Measurements from ENCODE around the gene PRKAG2.

PRKAG2 gene

GRCh38 chr7:151900986-151901621 is 24.2 kb upstream of the PRKAG2 start:
- no peak for FAIRE-seq

GRCh38 chr7:151900591-151900985 is 23.7 kb upstream of the PRKAG2 start:
- FAIRE-seq (no peak), DNase-seq (ENCODE audit: insufficient read length, low spot score) (no peak)

More at GRCh38 chr7:151900986-151901621, 24.2 kb upstream of the PRKAG2 start:
- no peak for DNase-seq (ENCODE audit: insufficient read length, low spot score)

DNA sequence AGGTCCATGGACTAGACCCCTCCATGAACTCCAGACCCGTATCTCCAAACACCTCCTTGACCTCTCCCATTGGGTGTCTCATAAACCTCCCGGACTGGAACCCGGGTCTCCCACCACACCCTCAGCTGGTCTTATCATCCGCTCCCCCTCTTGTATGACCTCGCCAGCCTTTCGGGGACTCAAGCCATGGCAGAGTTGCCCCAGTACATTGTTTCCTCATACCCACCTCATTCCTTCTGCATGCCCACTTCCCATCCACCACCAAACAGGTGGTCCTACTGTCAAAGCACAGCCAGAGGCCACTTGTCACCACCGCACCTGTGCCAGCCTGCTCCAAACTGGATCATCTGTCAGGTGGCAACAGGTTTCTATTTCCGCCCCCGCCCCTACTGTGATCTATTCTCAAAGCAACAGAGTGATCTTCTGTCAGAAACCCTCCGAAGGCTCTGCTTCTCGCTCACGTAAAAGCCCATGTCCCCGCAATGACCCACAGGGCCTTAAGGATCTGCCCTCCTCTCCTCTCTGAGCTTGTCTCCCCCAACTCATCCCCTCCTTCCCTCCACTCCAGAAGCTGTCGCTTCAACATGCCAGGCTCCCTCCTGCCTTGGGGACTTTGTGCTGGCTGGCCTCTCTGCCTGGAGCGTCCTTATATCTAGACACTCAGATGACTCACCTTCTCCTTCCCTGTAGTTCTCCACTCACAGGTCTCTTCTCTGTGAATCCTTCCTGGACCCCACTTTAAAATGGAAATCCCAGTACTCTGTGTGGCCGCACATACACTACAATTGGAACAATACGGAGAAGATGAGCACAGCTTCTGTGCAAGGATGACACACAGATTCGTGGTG is 22.8 kb upstream of the PRKAG2 start:
- DNase-seq (ENCODE audit: insufficient read length, low spot score), result no peak
- no peak for FAIRE-seq

- DNase-seq (ENCODE audit: insufficient read length, low spot score), result no peak
- no peak for FAIRE-seq
Measured at GRCh38 chr7:151897951-151898686, 21.2 kb upstream of the PRKAG2 start.

GRCh38 chr7:151897161-151897731 is 20.3 kb upstream of the PRKAG2 start:
- DNase-seq (ENCODE audit: insufficient read length, low spot score) (no peak), FAIRE-seq (no peak)

GRCh38 chr7:151896486-151896885 is 19.6 kb upstream of the PRKAG2 start:
- FAIRE-seq, result no peak

GRCh38 chr7:151896086-151896485 is 19.2 kb upstream of the PRKAG2 start:
- DNase-seq (ENCODE audit: insufficient read length, low spot score) (no peak), FAIRE-seq (no peak)

More at GRCh38 chr7:151896486-151896885, 19.6 kb upstream of the PRKAG2 start:
- no peak for DNase-seq (ENCODE audit: insufficient read length, low spot score)

- FAIRE-seq (no peak), DNase-seq (ENCODE audit: insufficient read length, low spot score) (no peak)
Measured at GRCh38 chr7:151895631-151896031, 18.7 kb upstream of the PRKAG2 start.

GRCh38 chr7:151895008-151895630 is 18.2 kb upstream of the PRKAG2 start:
- no peak for DNase-seq (ENCODE audit: insufficient read length, low spot score)
- no peak for FAIRE-seq

GRCh38 chr7:151894111-151895007 is 17.4 kb upstream of the PRKAG2 start:
- no peak for DNase-seq (ENCODE audit: insufficient read length, low spot score)
- no peak for FAIRE-seq

DNA sequence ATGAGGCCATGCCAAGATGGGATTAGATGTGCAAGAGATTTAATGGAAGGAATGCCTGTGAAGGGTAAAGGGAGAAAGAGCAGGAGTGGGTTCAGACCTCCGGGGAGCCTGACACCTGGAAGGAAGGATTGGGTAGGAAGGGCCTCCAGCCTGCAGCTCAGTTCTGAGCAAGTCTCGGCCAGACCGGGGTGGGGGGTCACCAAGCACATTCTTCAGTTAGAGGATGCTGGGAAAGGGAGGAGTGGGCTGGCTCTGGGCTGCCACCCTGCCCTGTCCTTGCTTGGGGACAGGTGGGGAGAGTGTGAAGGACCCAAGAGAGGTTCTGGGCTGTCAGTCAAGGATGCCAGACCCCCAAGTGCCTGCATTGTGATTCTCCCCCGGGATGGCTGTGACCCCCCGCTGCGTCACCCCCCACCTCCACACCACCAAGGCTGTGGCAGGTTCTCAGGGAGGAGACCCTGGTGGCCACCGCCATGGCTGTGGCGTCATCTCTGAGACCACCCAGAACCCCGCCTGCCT is 16.5 kb upstream of the PRKAG2 start:
- FAIRE-seq (no peak), DNase-seq (ENCODE audit: insufficient read length, low spot score) (no peak)

- FAIRE-seq, result no peak
Measured at GRCh38 chr7:151891753-151892152, 14.8 kb upstream of the PRKAG2 start.

DNA sequence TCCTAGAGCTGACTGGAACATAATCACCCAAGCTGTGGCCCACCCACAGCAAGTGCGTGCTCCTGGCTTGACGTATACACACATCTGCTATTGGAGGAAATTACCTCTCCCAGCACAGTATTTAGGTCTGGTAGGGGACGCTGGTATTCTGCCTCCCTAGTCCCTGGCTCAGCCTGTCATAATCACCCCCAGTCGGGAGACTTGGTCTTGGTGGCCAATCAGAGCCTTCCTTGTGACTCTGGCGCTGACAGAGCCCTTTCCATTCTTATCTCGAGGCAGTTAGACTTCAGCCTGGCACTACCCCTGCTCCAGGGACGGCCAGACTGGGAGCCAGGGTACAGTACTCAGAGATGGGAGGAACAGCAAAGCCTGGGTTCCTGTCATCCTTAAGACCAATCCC is 14.3 kb upstream of the PRKAG2 start:
- FAIRE-seq (no peak), DNase-seq (ENCODE audit: insufficient read length, low spot score) (no peak)

More at GRCh38 chr7:151891753-151892152, 14.8 kb upstream of the PRKAG2 start:
- no peak for DNase-seq (ENCODE audit: insufficient read length, low spot score)

DNA sequence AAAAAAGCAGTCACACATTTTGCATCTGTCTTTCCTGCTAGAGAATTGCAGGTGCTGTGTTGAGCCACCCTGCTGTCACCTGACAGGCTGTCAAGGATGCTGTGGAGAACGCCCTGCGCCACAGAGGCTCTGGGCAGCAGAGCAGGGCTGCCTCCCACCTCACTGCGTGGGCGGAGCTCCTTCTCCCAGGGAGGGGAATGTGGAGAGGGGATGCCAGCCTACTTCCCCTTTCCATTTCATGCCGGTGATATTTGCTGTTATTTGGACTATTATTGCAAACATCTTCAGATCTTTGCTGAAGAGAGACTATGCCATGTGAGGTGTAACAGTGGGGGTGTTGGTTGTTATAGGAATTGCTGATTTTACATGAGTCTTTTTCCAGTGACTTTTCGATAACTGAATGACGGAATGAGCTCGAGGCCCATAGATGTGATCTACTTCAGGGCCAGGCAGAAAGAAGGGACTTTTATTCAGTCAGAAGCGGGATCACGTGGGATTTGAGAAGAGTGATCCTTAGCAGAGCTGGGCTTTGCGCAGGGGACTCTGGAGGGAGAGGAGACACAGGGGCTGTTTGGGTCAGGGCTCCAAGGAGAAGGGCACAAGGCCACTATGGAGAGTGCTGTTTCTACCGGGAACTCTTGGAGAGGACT is 13.6 kb upstream of the PRKAG2 start:
- no peak for FAIRE-seq
- DNase-seq (ENCODE audit: insufficient read length, low spot score), result no peak

- DNase-seq (ENCODE audit: insufficient read length, low spot score), result no peak
- no peak for FAIRE-seq
Measured at GRCh38 chr7:151889406-151890354, 12.8 kb upstream of the PRKAG2 start.

DNA sequence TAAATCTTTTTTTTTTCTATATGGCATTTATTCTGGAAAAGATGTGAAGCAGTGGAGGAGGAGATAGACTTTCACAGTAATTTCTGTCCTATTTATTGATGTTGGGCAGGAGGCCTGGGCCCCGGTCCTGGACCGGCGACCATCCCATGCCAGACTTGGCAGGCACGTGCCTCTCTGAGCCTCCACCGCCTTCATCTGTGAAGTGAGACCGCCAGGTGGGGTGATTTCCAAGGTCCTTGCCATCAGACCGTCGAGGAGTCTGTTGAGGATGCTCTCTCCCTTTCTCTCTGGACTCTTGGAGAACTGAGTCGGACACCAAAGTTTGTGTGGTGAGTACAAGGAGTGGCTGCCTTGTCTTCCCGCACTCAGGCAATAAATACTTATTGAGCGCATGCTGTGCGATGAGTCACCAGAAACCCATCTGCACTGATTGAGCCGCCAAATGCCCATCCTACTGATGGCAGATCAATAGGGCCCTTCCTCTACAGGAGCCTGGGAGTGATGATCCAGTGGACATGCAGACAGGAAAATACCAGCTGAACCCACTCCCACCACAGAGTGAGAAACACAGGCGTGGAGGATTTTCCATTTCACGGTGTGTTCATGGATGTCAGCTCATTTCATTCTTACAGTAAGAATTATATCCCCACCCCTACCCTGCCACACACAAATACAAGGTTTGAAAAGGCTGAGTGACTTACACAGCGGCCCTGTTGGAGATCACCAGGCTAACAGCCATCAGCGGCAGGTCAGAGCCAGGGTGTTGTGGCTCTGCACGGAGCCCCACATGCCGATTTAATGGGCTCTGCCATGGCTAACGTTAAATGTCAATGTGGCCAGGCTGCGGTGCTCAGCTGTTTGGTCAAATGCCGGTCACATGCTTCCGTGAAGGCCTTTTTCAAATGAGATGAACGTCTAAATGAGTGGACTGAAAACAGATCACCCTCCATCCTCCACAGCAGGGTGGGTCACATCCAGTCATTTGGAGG is 11.5 kb upstream of the PRKAG2 start:
- FAIRE-seq (no peak), DNase-seq (ENCODE audit: insufficient read length, low spot score) (no peak)

- FAIRE-seq (no peak), DNase-seq (ENCODE audit: insufficient read length, low spot score) (no peak)
Measured at GRCh38 chr7:151886783-151887182, 9.9 kb upstream of the PRKAG2 start.

All from GM19239 (cell line).